Pericardium fibroblast (primary cell): ENCODE data around the gene PROM1. TPM values are rescaled to one million over a fixed set of nuclear protein-coding genes. Genes with fewer than 3 reads are reported as not detected.

Source experiments
- total RNA-seq: library from RNA; depleted of rRNA; stranded (reverse); fragments of >200 nt; gene quantifications from 2 replicates; pipeline ENCODE4 v1.2.3, GENCODE V29; 2015

Gene PROM1, protein sequence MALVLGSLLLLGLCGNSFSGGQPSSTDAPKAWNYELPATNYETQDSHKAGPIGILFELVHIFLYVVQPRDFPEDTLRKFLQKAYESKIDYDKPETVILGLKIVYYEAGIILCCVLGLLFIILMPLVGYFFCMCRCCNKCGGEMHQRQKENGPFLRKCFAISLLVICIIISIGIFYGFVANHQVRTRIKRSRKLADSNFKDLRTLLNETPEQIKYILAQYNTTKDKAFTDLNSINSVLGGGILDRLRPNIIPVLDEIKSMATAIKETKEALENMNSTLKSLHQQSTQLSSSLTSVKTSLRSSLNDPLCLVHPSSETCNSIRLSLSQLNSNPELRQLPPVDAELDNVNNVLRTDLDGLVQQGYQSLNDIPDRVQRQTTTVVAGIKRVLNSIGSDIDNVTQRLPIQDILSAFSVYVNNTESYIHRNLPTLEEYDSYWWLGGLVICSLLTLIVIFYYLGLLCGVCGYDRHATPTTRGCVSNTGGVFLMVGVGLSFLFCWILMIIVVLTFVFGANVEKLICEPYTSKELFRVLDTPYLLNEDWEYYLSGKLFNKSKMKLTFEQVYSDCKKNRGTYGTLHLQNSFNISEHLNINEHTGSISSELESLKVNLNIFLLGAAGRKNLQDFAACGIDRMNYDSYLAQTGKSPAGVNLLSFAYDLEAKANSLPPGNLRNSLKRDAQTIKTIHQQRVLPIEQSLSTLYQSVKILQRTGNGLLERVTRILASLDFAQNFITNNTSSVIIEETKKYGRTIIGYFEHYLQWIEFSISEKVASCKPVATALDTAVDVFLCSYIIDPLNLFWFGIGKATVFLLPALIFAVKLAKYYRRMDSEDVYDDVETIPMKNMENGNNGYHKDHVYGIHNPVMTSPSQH
- 0.12 TPM in 1 of 2 replicates, not detected in the other for total RNA-seq

DNA sequence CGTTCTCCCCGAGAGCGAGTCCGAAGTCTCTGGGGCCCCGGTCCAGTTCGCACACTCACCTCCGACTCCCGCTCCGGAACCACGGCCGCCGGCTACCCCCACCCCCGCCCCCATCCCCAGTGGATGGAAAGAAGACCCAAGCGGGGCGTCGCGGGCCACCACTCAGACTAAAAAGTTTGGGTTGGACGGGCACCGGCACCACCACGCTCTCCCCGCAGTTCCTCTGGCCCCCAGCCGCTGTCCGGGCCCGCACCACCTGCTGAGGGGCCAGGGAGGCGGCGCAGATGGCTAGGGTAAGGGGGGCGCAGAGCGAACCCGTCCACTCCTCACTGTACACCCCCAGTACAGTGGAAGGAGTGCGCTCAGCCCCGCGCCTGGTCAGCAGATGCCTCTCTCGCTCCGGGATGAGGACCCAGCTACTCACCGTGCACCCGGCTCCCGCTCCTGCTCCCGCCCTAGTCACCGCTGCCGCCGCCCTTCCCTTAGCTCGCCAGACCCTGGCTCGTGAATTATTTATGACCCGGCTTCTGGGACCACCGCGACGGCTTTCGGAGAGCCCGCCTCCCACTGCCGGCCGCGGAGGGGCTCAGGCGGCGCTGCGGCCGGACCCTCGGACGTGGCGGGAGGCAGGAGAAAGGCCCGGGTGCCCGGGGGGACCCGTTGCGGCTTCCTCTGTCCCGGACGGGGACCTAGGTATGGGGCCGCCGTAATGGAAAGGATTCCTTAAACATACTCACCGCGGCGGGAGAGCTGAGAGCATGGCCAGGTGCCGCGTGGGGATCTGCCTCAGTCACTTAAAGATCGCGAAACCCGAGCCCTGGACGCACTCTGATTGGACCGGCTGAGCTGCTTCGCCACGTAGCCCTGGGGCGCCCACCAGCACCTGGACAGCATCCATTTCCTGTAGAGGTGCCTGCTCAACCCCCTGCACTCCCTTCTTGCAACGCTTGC lies at the start of gene PROM1:
TSS of gene PROM1 (minus strand) at position 783 of the 951 bp plus-strand sequence. CDS start 8,117 bp downstream, outside the sequence.

DNA sequence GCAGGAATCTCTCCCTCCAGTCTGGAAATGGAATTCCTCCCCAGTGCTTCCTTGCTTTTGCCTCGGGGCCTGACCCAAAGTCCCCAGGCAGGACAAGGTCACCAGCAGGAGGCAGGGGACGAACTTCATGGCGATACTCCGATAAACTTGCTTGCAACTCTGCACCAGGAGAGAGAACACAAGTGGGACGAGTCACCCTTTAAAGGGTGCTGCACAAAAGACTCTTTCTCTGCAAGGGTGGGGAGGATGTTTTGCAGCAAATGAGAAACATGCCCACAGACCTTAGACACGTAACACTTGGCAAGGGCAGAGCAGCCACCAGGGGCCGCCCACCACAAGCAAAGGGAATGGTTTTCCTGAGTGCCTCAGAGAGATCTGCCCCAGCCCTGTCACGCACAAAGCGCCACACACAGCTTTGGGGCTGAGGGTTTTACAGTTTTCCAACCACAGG lies 120.8 kb downstream of the PROM1 start, which contains the start of gene FGFBP2:
TSS of gene FGFBP2 (minus strand) at position 175 of the 451 bp plus-strand sequence. CDS start at position 129, 46 bp downstream.

DNA sequence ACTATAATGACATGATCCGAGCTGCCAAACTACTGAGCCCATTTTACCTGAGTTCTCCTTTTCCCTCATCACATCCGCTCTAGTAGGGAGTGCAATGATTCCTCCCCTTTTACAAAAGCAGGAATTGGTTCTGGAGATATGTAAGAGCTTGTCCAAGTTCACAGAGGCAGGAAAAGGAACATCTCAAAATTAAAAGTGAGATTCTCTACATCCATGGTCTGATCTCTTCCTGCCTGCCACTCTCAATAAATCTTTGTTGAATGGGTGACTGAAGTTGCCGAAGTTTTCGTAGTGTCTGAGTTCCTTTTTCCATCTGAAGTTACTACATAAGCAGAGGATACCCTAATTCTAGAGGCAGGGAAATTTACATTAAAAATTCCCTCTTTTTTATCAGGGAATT lies 145.2 kb downstream of the PROM1 start, which contains the start of gene FGFBP1:
TSS of gene FGFBP1 (minus strand) at position 101 of the 400 bp plus-strand sequence. CDS start 2,108 bp downstream, outside the sequence.

Other genes with a start within 250 kb of the PROM1 start
- gene FGFBP1, start 145.3 kb downstream of the PROM1 start, total RNA-seq: not detected in 2 replicates
- gene FGFBP2, start 120.8 kb downstream of the PROM1 start, total RNA-seq: not detected in 2 replicates
- 12.9 and 14.5 TPM in 2 replicates for gene TAPT1, start 142.4 kb upstream of the PROM1 start, total RNA-seq